GM18517 (cell line): ENCODE data around the gene DUSP9.

Experiments
- ATAC-seq: cut with Tn5 transposase; IDR thresholded peaks from one replicate; pipeline ENCODE4 v1.9.1; 2021; ENCODE audit warnings: mild to moderate bottlenecking, moderate library complexity; ENCODE audit not compliant: unreplicated experiment

Gene DUSP9

GRCh38 chrX:153647461-153648357 is 706 bp downstream of the DUSP9 start:
- ATAC-seq = no peak

DNA sequence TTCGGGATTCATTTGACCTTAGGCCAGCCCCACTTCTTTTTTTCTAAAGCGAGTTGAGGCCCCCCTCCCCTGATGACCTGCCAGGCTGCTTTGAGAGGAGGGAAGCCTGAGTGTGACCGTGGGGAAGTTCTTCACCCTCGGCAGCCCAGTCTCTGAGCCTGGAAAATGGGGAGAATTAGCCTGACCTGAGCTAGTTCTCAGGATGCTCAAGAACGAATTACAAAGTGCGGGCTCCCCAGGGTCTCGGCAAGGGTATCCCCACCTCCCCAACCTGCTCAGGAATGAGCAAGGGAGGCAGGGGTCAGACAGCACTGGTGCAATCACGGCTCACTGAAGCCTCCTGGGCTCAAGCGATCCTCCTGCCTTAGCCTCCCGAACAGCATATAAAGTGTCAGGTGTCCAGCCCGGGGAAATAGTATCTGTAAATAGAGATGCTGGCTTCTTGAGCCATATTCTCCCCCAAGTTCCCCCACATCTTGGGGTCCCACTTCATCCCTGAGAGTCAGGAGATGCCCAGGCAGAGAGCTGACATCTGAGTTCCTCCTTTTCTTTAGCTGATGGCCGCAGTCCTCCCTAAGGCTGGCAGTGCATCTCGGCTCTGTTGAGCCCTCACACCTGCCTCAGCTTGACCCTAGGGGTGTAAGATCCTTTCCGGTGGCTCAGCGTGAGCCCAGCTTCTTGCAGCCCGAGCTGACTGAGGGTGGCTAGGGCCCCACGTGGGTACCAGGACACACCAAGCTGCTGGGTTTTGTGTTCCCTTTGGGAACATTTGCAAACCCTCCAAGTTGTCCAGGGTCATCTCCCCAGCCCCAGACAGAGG is 1.6 kb downstream of the DUSP9 start:
- no peak for ATAC-seq

DNA sequence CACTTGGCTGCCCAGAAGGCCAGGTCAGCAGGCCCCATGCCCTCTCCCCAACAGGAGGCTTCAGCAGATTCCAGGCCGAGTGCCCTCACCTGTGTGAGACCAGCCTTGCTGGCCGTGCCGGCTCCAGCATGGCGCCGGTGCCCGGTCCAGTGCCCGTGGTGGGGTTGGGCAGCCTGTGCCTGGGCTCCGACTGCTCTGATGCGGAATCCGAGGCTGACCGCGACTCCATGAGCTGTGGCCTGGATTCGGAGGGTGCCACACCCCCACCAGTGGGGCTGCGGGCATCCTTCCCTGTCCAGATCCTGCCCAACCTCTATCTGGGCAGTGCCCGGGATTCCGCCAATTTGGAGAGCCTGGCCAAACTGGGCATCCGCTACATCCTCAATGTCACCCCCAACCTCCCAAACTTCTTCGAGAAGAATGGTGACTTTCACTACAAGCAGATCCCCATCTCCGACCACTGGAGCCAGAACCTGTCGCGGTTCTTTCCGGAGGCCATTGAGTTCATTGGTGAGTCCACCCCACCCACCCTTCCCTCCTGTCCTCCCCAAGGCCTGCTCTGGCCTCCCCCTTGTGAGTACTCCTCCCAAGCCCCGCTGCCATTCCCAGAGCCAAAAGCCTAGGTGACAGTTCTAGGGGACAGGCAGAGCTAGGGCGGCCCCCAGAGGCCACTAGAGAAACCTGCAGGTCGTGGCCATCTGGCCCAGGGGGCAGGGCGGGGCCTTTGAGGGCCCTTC is 2.3 kb downstream of the DUSP9 start:
- no peak for ATAC-seq

GRCh38 chrX:153649915-153650782 is 3.1 kb downstream of the DUSP9 start:
- ATAC-seq = no peak

GRCh38 chrX:153650959-153651358 is 4.0 kb downstream of the DUSP9 start:
- no peak for ATAC-seq

- ATAC-seq = no peak
Observed at GRCh38 chrX:153651540-153652079, 4.6 kb downstream of the DUSP9 start.

- ATAC-seq = no peak
Observed at GRCh38 chrX:153653556-153653955, 6.6 kb downstream of the DUSP9 start.

GRCh38 chrX:153657161-153657560 is 10.2 kb downstream of the DUSP9 start:
- no peak for ATAC-seq

GRCh38 chrX:153659268-153659667 is 12.3 kb downstream of the DUSP9 start:
- no peak for ATAC-seq

GRCh38 chrX:153662266-153662665 is 15.3 kb downstream of the DUSP9 start:
- ATAC-seq = no peak

DNA sequence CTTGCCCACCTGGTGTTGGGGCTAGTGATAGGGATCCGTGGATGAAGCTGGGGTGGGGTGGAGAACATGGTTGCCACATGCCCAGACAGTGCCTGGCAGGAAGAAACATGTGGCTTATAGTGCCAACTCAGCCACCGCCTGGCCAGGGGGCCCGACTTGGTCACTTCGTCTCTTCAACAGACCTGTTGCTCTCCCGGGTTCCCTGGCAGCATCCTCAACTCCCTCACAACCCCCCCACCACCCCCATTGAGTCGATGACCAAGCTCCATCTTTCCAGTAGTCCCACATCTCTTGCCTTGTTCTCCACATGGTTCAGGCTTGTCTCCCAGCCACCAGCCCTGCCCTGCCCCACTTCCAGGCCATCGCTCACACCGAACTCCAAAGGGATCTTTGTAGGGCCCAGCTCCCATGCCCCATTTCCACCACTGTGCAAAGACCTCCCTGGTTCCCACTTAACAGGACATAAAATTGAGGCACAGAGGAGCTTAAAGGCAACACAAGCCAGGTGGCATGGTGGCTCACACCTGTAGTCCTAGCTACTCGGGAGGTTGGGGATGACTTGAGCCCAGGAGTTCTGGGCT is 18.8 kb downstream of the DUSP9 start:
- no peak for ATAC-seq

GRCh38 chrX:153667281-153667955 is 20.4 kb downstream of the DUSP9 start:
- ATAC-seq = no peak

DNA sequence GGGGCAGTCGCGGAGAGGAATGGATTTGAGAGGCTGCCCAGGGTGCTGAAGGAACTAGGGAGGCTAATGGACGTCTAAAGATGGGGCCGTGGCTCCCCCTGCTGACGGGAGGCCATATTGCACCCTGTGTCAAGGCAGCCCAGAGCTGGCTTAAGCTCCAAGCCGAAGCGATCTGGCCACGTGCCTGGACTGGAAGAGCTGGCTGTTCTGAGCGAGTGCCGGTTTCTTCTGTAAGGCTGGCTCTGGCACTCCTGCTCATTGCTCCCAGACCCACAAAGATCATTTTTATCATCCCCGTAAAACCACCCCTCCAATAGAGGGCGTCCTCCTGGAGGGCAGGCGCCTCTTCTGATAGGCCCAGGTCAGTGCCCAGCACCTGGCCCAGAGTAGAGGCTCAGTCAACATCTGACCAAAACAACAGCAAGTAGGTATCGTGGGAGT is 21.0 kb downstream of the DUSP9 start:
- no peak for ATAC-seq

DNA sequence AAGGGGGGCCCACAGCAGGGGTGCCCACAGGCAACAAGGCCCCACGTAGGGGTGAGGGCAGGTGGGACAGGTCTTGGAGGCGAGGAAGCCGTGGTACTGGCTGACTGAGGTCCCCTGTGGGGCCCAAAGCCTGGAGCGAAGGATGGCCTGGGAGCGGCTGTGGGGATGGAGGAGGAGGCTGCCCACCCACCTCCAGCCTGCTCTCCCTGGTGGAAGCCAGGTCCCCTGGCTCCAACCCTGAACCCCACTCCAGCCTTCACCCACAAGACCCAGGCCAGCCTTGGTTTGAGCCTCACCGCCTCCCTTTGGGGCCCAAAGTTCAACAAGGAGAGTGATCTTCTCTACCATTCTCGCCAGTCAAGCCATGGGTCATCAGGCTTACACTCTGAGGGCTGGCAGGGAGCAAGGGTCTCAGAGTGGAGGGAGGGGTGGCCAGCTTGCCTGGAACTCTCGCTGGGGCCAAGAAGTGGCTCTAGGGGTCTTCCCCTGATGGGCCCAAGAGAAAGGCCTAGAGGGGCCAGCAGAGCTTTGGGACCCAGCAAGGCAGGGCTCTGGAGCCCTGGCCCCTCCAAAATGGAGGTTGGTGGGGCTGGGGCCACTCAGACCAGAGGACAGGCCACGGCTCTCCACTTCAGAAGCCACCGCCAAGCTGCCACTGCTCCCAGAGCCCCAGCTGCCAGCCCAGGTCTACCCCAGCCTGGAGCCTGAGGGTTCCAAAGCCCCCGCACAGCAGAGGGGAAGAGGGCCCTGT is 21.6 kb downstream of the DUSP9 start:
- ATAC-seq = no peak

GRCh38 chrX:153669174-153669890 is 22.3 kb downstream of the DUSP9 start:
- no peak for ATAC-seq

DNA sequence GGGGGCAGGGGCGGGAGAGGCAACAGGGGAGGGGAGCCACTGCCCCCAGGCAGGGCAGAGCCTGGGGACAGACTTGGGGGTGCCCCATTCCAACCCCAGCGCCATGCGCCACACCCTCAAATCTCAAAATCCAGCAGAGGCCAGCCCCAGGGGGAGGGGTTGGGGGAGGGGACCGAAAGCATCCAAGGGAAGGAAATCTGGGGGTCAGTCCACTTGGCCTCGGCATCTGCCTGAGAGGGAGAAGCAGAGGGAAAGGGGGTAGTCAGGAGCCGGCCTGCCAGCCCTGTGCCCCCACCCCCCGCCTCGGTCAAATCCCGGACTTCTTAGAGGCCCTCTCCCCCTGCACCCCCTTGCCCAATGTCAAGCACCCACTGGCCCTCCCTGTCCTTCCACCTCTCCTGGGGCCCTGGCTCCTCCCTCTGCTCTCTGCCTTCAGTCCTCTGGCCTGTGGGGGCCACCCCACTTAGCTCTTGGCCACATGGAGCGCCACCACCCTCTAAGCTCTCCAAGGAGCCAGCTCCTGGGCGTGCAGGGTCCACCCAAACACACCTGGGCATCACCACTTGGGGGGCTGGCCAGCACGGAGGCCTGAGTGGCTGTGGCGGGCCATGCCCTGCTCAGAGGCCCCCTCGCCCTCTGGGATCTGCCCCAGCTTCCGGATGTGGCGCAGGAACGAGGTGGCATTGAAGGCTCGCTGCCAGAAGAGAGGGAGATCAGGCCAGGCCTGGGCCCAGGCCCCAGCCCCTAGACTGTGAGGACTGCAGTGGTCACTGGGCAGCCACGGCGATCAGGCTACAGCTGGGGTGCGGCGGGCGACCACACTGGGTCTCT is 23.1 kb downstream of the DUSP9 start:
- ATAC-seq = no peak
